Measurements from ENCODE around the gene RUNDC3A. TPM values are rescaled to one million over a fixed set of nuclear protein-coding genes. Genes with fewer than 3 reads are reported as not detected.
"Not testable (repeated sequence)": the region's sequence is repeated elsewhere in the genome, so short reads cannot be mapped to it uniquely, and the experiment has no call there.

Gene RUNDC3A
- total and polyA plus RNA-seq, 9 donors = 0.24 to 5.4 (median 1.5) TPM

DNA sequence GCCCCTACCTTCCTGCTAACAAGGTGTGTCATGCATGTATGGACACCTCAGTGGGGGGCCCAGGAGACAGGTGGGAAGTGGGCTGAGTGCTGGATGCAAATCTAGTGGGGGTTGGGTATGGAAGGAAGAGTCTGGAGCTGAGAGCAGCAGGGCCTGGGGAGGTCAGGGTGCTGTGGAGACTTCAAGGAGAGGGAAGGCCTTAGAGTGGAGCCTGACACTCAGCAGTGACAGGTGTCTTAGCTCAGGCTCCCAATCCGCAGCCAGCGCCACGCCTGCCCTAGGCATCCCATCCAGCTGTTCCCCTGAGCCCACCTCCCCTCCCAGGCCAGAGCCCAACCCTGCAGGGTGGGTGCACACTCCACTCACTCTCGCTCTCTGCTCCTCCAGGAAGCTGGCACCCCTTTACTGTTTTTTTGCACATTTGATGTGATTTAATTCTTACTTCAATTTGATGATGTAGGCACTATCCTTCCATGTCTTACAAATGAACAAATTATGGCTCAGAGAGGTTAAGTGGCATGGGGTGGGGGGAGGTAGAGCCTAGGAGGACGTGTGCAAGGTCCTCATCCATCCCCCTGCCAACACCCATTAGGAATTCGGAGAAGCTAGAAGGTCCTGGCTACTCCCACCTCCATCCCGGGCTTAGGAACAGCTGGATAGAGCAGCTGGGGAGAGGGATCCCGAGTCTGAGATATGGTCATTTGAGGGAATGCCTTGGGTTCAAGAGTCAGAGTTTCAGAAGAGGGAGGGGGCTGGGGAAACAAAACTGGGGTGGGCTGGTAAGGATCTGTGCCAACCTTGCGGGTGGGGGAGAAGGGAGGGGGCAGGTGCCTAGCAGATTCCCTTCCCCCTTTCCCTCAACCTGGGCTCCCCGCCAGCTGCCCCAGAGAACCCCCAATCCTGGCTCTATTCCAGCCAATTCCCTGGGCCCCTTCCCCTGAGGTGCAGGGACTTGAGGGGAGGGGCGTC, 53.2 kb downstream of the RUNDC3A start:
- peak in 2 of 5 donors; percentile 57 to 64 for DNase-seq
- intact Hi-C loops (cut with DNase I) = no loop called here
- H3K27ac ChIP-seq = peak overlapping the region in 1 of 2 donors; percentile 38
- peaks cover 7% of the 10 kb centered on the region for H3K4me1 ChIP-seq (ENCODE audit: insufficient read depth)
- TF ChIP-seq POLR2A (IDR thresholded peaks at IDR 0.05) (no peak), EP300 (IDR thresholded peaks at IDR 0.05) (no peak)
- TF ChIP-seq, protein P1, sequence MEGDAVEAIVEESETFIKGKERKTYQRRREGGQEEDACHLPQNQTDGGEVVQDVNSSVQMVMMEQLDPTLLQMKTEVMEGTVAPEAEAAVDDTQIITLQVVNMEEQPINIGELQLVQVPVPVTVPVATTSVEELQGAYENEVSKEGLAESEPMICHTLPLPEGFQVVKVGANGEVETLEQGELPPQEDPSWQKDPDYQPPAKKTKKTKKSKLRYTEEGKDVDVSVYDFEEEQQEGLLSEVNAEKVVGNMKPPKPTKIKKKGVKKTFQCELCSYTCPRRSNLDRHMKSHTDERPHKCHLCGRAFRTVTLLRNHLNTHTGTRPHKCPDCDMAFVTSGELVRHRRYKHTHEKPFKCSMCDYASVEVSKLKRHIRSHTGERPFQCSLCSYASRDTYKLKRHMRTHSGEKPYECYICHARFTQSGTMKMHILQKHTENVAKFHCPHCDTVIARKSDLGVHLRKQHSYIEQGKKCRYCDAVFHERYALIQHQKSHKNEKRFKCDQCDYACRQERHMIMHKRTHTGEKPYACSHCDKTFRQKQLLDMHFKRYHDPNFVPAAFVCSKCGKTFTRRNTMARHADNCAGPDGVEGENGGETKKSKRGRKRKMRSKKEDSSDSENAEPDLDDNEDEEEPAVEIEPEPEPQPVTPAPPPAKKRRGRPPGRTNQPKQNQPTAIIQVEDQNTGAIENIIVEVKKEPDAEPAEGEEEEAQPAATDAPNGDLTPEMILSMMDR (IDR thresholded peaks at IDR 0.05) = no peak
- H3K27me3 ChIP-seq = no peaks in the 10 kb centered on the region
- no peaks in the 10 kb centered on the region for H3K9me3 ChIP-seq
- 23 to 39% (median 25%) methylated on average over 11 of the region's 11 CpGs for WGBS, 3 donors
- no peak overlapping the region for H3K4me3 ChIP-seq
- H3K36me3 ChIP-seq = no peaks in the 10 kb centered on the region

DNA sequence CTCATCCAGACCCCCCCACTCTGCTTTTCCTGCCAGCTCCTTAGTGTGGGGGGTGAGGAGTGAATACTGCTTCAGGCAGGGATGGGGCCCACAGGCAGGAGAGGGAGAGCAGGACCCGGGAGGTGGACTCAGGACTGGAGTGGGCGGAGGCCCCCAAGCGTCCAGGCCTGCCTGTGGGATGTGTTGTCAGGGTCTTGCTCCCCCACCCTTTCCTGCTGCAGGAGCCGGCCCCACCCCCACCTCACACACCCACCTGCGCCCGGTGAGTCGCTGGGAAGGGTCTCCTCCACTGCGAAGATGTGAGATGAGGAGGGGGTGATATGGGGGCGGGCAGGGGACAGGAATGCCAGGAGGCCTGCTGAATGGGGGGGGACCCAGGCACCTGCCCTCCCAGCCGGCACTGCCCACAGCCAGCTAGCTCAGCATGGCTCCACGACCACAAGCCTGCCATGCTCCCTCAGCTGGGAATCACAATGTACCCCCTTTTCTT, 54.1 kb downstream of the RUNDC3A start:
- 5 to 13% (median 7%) methylated on average over 10 to 11 of the region's 11 CpGs for WGBS, 3 donors
- intact Hi-C loops (cut with DNase I) = no loop called here
- no peaks in the 10 kb centered on the region for H3K27me3 ChIP-seq
- TF ChIP-seq, protein P1 (IDR thresholded peaks at IDR 0.05) = no peak
- TF ChIP-seq POLR2A (IDR thresholded peaks at IDR 0.05) = no peak
- TF ChIP-seq EP300 (IDR thresholded peaks at IDR 0.05) = no peak
- no peaks in the 10 kb centered on the region for H3K36me3 ChIP-seq
- DNase-seq = peak in 1 of 5 donors; percentile 50
- no peak overlapping the region for H3K27ac ChIP-seq
- H3K4me1 ChIP-seq (ENCODE audit: insufficient read depth) = peaks cover 7% of the 10 kb centered on the region
- H3K9me3 ChIP-seq = no peaks in the 10 kb centered on the region
- peak overlapping the region; percentile 59 for H3K4me3 ChIP-seq

DNA sequence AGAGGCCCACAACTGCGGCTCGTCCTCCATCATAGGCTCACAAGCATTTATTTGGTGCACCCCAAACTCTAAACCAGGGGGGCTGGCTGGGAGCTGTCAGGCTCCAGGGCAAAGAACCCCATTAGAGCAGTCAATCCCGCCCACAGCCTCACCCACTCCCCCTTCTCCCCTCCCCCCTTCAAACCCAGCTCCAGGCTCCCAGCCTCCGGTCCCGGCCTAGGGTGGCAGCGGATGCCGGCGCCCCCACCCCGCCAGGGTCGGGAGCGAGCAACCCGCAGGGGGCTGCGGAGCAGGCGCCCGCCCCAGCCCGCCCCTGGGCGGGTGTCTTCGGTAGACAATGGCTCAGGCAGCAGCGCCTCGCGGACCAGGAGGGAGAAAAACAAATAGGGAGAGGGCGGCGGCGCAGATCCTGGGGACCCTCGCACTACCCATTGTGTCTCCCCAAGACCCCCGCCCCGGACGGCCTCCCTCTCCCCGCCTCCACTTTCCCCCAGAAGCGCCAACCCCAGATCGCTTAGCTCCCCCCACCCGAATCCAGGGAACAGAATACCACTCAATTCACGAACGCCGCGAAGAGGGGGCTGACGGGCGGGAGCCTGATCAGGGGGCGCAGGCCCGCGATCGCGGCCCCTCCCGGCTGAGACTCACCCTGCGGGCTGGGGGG, 54.7 kb downstream of the RUNDC3A start:
- H3K36me3 ChIP-seq = no peaks in the 10 kb centered on the region
- peak in 1 of 5 donors; percentile 60 for DNase-seq
- TF ChIP-seq POLR2A (IDR thresholded peaks at IDR 0.05) = no peak
- TF ChIP-seq EP300 (IDR thresholded peaks at IDR 0.05) = no peak
- TF ChIP-seq, protein P1 (IDR thresholded peaks at IDR 0.05) = no peak
- H3K4me3 ChIP-seq = peak overlapping the region; percentile 59
- H3K27me3 ChIP-seq = no peaks in the 10 kb centered on the region
- peaks cover 7% of the 10 kb centered on the region for H3K4me1 ChIP-seq (ENCODE audit: insufficient read depth)
- no peaks in the 10 kb centered on the region for H3K9me3 ChIP-seq
- peak overlapping the region; percentile 47 to 72 for H3K27ac ChIP-seq
- intact Hi-C loops (cut with DNase I) = no loop called here
- 0 to 1% (median 1%) methylated on average over 34 to 45 of the region's 45 CpGs for WGBS, 3 donors

- Histone ChIP-seq H3K36me3 (no peaks in the 10 kb centered on the region), H3K27me3 (no peaks in the 10 kb centered on the region), H3K4me3 (peak within 1 kb of the TSS; percentile 59), H3K27ac (peak within 1 kb of the TSS; percentile 47 to 72), H3K4me1 (ENCODE audit: insufficient read depth) (peaks cover 7% of the 10 kb centered on the region), H3K9me3 (no peaks in the 10 kb centered on the region)
- TF ChIP-seq EP300 (IDR thresholded peaks at IDR 0.05) = no peak
- peak; percentile 38 for TF ChIP-seq POLR2A (IDR thresholded peaks at IDR 0.05)
- TF ChIP-seq, protein P1 (IDR thresholded peaks at IDR 0.05) = peak; percentile 44 to 84 (median 76)
- 0 to 2% (median 1%) methylated on average over 5 to 63 of the region's 63 CpGs for WGBS, 3 donors
- intact Hi-C loops (cut with DNase I) = no loop called here
- peak; percentile 66 to 85 (median 75) for DNase-seq
Measured at GRCh38 chr17:44363613-44364159, 55.3 kb downstream of the RUNDC3A start, which contains the start of gene FAM171A2. FAM171A2 (minus strand) TSS chr17:44363853; CDS start chr17:44363714, 139 bp downstream.

DNA sequence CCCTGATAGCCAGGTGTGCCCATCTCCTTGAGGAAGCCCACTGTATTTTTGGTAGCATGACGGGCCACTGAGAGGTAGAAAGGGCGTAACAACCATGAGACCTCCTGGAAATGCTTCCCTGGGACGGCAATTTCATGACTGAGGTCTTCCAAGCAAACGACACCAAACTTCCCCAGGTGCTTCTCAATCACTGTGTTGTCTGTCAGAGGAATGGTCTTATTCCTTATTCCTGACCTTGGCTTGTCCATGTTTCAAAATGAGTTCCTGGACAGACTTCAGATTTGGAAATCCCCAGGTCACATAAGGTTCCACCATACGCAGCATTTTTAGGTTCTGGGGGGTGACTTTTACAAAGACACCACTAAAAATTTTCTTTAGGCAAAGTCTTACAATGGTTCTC, 56.6 kb downstream of the RUNDC3A start:
- DNase-seq; H3K4me1 ChIP-seq (ENCODE audit: insufficient read depth); H3K27ac ChIP-seq; H3K9me3 ChIP-seq; H3K4me3 ChIP-seq; H3K27me3 ChIP-seq; H3K36me3 ChIP-seq; intact Hi-C loops (cut with DNase I): not testable (repeated sequence)
- 81 to 88% (median 88%) methylated on average over 5 of the region's 5 CpGs for WGBS, 3 donors

Measured in ovary (tissue), 9 donors.